Tibial nerve (tissue), 4 donors: ENCODE results near the gene PPM1H. TPM values are rescaled to one million over a fixed set of nuclear protein-coding genes. Genes with fewer than 3 reads are reported as not detected.

Source experiments
- DNase-seq, 2 donors: peaks; one replicate each; pipeline ENCODE4 v3.0.0-alpha.2; 2019; ENCODE audit warnings: low spot score in 2 of 2
- H3K27ac ChIP-seq, 4 donors: fragments of 200-600 bp; sonication (generic) in 3 of 4; one replicate each; pipeline ENCODE4 v1.5.1; 2017 to 2019; ENCODE audit warnings: mild to moderate bottlenecking in 1 of 4
- H3K27me3 ChIP-seq, 2 donors: fragments of 200-600 bp; sonication (generic) in 1 of 2; one replicate each; pipeline versions ENCODE4 v1.5.1 to v1.6.0; 2017 to 2019
- H3K36me3 ChIP-seq, 3 donors: fragments of 200-600 bp; sonication (generic); one replicate each; pipeline ENCODE4 v1.5.1; 2018 to 2019
- H3K4me1 ChIP-seq, 4 donors: fragments of 200-600 bp; sonication (generic) in 3 of 4; one replicate each; pipeline ENCODE4 v1.5.1; 2017 to 2019
- H3K4me3 ChIP-seq, 4 donors: fragments of 200-600 bp; sonication (generic) in 3 of 4; one replicate each; pipeline ENCODE4 v1.5.1; 2017 to 2019; ENCODE audit warnings: mild to moderate bottlenecking in 1 of 4, moderate library complexity in 1 of 4
- H3K9me3 ChIP-seq, 4 donors: fragments of 200-600 bp; sonication (generic) in 3 of 4; one replicate each; pipeline ENCODE4 v1.5.1; 2017 to 2019
- CTCF ChIP-seq, 5 experiments: fragments of 200-600 bp in 3 of 5; fragments of 450-650 bp in 2 of 5; sonication (generic) in 3 of 5; IDR thresholded peaks; one replicate each; pipeline ENCODE4 v1.5.1; 2016 to 2019; ENCODE audit warnings: antibody characterized with exemption in 5 of 5, mild to moderate bottlenecking in 3 of 5, moderate library complexity in 2 of 5
- EP300 ChIP-seq, 2 donors: sonication (generic); formaldehyde crosslinking; IDR thresholded peaks; one replicate each; pipeline ENCODE4 v1.6.1; 2017; ENCODE audit warnings: antibody characterized with exemption in 2 of 2, mild to moderate bottlenecking in 1 of 2
- POLR2A ChIP-seq, 2 donors: fragments of 450-650 bp; IDR thresholded peaks; one replicate each; pipeline ENCODE4 v1.6.1; 2017; ENCODE audit warnings: antibody characterized with exemption in 2 of 2, mild to moderate bottlenecking in 2 of 2, moderate library complexity in 2 of 2
- WGBS, 2 donors: methylation state at CpG; one replicate each; pipeline ENCODE4 v1.1.5; 2018; 5-methylcytosine and 5-hydroxymethylcytosine counted together
- total RNA-seq, 4 donors: library from RNA; depleted of rRNA; stranded (reverse); fragments of >200 nt; gene quantifications; one replicate each; pipeline ENCODE4 v1.1.0, GENCODE V29; 2016

Gene PPM1H
- total RNA-seq, 4 donors from 2014 or later = 0.78 to 2.6 (median 1.3) TPM

GRCh38 chr12:62899568-62900390 lies 35.2 kb downstream of the PPM1H start:
- DNase-seq = no peak
- H3K27ac ChIP-seq = no peak overlapping the region
- no peaks in the 10 kb centered on the region for H3K4me1 ChIP-seq
- H3K9me3 ChIP-seq = no peaks in the 10 kb centered on the region
- no peak for TF ChIP-seq POLR2A (IDR thresholded peaks at IDR 0.05)
- H3K36me3 ChIP-seq = no peaks in the 10 kb centered on the region
- H3K27me3 ChIP-seq = no peaks in the 10 kb centered on the region
- H3K4me3 ChIP-seq = no peak overlapping the region
- WGBS, 2 donors = 54 to 65% methylated on average over 7 of the region's 7 CpGs

GRCh38 chr12:62898526-62898925 lies 36.4 kb downstream of the PPM1H start:
- Histone ChIP-seq H3K9me3 (no peaks in the 10 kb centered on the region), H3K27ac (no peak overlapping the region), H3K27me3 (no peaks in the 10 kb centered on the region), H3K36me3 (no peaks in the 10 kb centered on the region), H3K4me3 (no peak overlapping the region), H3K4me1 (no peaks in the 10 kb centered on the region)
- no peak for DNase-seq
- no peak for TF ChIP-seq CTCF (IDR thresholded peaks at IDR 0.05)
- no peak for TF ChIP-seq POLR2A (IDR thresholded peaks at IDR 0.05)
- no peak for TF ChIP-seq EP300 (IDR thresholded peaks at IDR 0.05)
- 75 to 83% methylated on average over 2 of the region's 2 CpGs for WGBS, 2 donors

GRCh38 chr12:62895351-62895877 lies 39.5 kb downstream of the PPM1H start:
- no peaks in the 10 kb centered on the region for H3K27me3 ChIP-seq
- no peak for TF ChIP-seq CTCF (IDR thresholded peaks at IDR 0.05)
- no peak for TF ChIP-seq POLR2A (IDR thresholded peaks at IDR 0.05)
- no peak for TF ChIP-seq EP300 (IDR thresholded peaks at IDR 0.05)
- DNase-seq = no peak
- no peak overlapping the region for H3K4me3 ChIP-seq
- no peaks in the 10 kb centered on the region for H3K4me1 ChIP-seq
- no peaks in the 10 kb centered on the region for H3K36me3 ChIP-seq
- H3K27ac ChIP-seq = no peak overlapping the region
- 50 to 67% methylated on average over 2 of the region's 2 CpGs for WGBS, 2 donors
- H3K9me3 ChIP-seq = no peaks in the 10 kb centered on the region

GRCh38 chr12:62893276-62893675 lies 41.7 kb downstream of the PPM1H start:
- DNase-seq = no peak
- Histone ChIP-seq H3K4me1 (no peaks in the 10 kb centered on the region), H3K27me3 (no peaks in the 10 kb centered on the region), H3K9me3 (no peaks in the 10 kb centered on the region), H3K27ac (no peak overlapping the region), H3K36me3 (no peaks in the 10 kb centered on the region), H3K4me3 (no peak overlapping the region)
- TF ChIP-seq EP300 (IDR thresholded peaks at IDR 0.05) (no peak), POLR2A (IDR thresholded peaks at IDR 0.05) (no peak), CTCF (IDR thresholded peaks at IDR 0.05) (no peak)
- WGBS, 2 donors = 100% methylated on average over 1 of the region's 1 CpG

GRCh38 chr12:62891805-62892549 lies 43.0 kb downstream of the PPM1H start:
- Histone ChIP-seq H3K27ac (no peak overlapping the region), H3K27me3 (no peaks in the 10 kb centered on the region), H3K36me3 (no peaks in the 10 kb centered on the region), H3K9me3 (no peaks in the 10 kb centered on the region), H3K4me3 (no peak overlapping the region), H3K4me1 (no peaks in the 10 kb centered on the region)
- TF ChIP-seq CTCF (IDR thresholded peaks at IDR 0.05) = no peak
- TF ChIP-seq POLR2A (IDR thresholded peaks at IDR 0.05) = no peak
- TF ChIP-seq EP300 (IDR thresholded peaks at IDR 0.05) = no peak
- no peak for DNase-seq
- 78 to 84% methylated on average over 5 of the region's 5 CpGs for WGBS, 2 donors
